ENCODE data around the gene SP5. TPM values are rescaled to one million over a fixed set of nuclear protein-coding genes. Genes with fewer than 3 reads are reported as not detected.

The SP5 gene
- total and polyA plus RNA-seq, 2 of the 4 experiments (the other 2 are of a cell fraction), result not detected

DNA sequence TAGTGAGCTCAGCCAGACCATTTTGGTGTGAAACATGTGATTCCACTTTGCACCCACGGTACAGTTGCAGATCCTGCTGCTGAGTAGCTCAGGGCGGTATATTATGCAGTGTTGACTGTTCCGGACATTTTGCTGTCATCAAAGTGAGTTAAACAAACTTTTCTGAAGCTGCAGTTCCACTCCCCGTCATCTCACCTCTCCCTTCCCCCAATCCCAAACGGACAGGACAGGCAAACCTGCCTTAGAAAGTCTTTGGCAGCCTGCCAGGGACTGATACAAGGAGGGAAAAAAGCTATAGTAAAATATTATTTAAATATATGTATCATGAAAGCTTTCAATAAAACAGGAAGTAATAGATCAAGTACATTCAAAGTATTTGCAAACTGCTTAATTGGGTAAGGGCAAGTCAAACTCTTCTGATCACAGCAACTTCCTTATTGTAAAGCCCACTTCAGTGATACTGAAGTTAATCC is 35.5 kb upstream of the SP5 start:
- POLR2A ChIA-PET (ENCODE audit: unreplicated experiment), result no interaction called here
- H2BK20ac ChIP-seq (ENCODE audit: low read depth, low read length), result no peak overlapping the region

More for the DNA sequence above, 35.5 kb upstream of the SP5 start:
- in situ Hi-C loops (cut with MboI; ENCODE audit: low sequenced_read_pairs), result no loop called here
- dilution Hi-C loops (cut with HindIII; ENCODE audit: low sequenced_read_pairs, unreplicated experiment), result no loop called here
- intact Hi-C loops (cut with micrococcal nuclease), result no loop called here
- H4K20me1 ChIP-seq (ENCODE audit: insufficient read depth, low read length), result no peaks in the 10 kb centered on the region
- no peaks in the 10 kb centered on the region for H3K36me3 ChIP-seq (ENCODE audit: control insufficient read depth, insufficient read depth, low read length)
- H4K8ac ChIP-seq (ENCODE audit: low read depth in 2 of 2, low read length in 2 of 2), result no peak overlapping the region
- no peak overlapping the region for H2AFZ ChIP-seq (replicated peaks; ENCODE audit: low read length, poor library complexity)
- H4K5ac ChIP-seq (ENCODE audit: low read depth, low read length), result no peak overlapping the region
- no peak overlapping the region for H2AK5ac ChIP-seq (ENCODE audit: low read depth, low read length)
- H2AK9ac ChIP-seq (replicated peaks; ENCODE audit: low read depth, low read length, poor library complexity), result no peak overlapping the region
- no peak overlapping the region for H3K14ac ChIP-seq (replicated peaks; ENCODE audit: low read depth, low read length)
- H2BK120ac ChIP-seq (ENCODE audit: low read depth, low read length), result no peak overlapping the region
- H4K91ac ChIP-seq (ENCODE audit: insufficient read depth, low read depth, low read length), result no peak overlapping the region
- no peaks in the 10 kb centered on the region for H3K27me3 ChIP-seq (ENCODE audit: control insufficient read depth, insufficient read depth, low read length)
- H3K4me3 ChIP-seq (ENCODE audit: insufficient read depth, low read depth, low read length), result no peak overlapping the region
- CTCF ChIA-PET, result interaction anchor here (0.6 kb wide), 1 partner anchor 1270 kb away, joined by 3 read pairs; no protein-coding TSS in a partner anchor
- H3K4ac ChIP-seq (ENCODE audit: low read depth, low read length), result no peak overlapping the region
- no peak overlapping the region for H3K23ac ChIP-seq (ENCODE audit: low read depth, low read length)
- no peak overlapping the region for H3K18ac ChIP-seq (ENCODE audit: low read depth, low read length)
- BruUV-seq (replicated peaks), result no TSS peak
- no peak overlapping the region for H3K4me2 ChIP-seq (ENCODE audit: low read depth, low read length)
- ATAC-seq (ENCODE audit: low read depth) (no peak), DNase-seq (no peak)
- H3K56ac ChIP-seq (ENCODE audit: extremely low read depth, insufficient read depth, low read length), result no peak overlapping the region
- WGBS, 2 experiments (ENCODE audit: extremely low coverage in 2 of 2, insufficient read length in 1 of 2), result no CpG with 5 or more reads among the region's 5 CpGs
- H2BK5ac ChIP-seq (ENCODE audit: low read depth, low read length, poor library complexity, severe bottlenecking), result no peak overlapping the region
- TF ChIP-seq POLR2A (IDR thresholded peaks at IDR 0.05; ENCODE audit: low read depth, low read length) (no peak), NFE2L2 (IDR thresholded peaks at IDR 0.05; ENCODE audit: low read depth, low read length) (no peak), MAFK (IDR thresholded peaks at IDR 0.05; ENCODE audit: low read depth, low read length) (no peak), RFX5 (IDR thresholded peaks at IDR 0.05; ENCODE audit: low read depth, low read length) (no peak), CEBPB (IDR thresholded peaks at IDR 0.05; ENCODE audit: low read depth, low read length) (no peak), CHD1 (IDR thresholded peaks at IDR 0.05; ENCODE audit: low read depth, low read length) (no peak), MXI1 (IDR thresholded peaks at IDR 0.05; ENCODE audit: borderline replicate concordance, low read depth, low read length) (no peak), BHLHE40 (IDR thresholded peaks at IDR 0.05; ENCODE audit: low read depth, low read length) (no peak), RCOR1 (IDR thresholded peaks at IDR 0.05; ENCODE audit: insufficient replicate concordance, low read length) (no peak), MAZ (IDR thresholded peaks at IDR 0.05; ENCODE audit: borderline replicate concordance, low read depth, low read length) (no peak), FOS (IDR thresholded peaks at IDR 0.05; ENCODE audit: low read depth, low read length) (no peak), RAD21 (IDR thresholded peaks at IDR 0.05; ENCODE audit: low read length) (no peak), SMC3 (IDR thresholded peaks at IDR 0.05; ENCODE audit: low read depth, low read length) (no peak)
- TF ChIP-seq, protein P1, sequence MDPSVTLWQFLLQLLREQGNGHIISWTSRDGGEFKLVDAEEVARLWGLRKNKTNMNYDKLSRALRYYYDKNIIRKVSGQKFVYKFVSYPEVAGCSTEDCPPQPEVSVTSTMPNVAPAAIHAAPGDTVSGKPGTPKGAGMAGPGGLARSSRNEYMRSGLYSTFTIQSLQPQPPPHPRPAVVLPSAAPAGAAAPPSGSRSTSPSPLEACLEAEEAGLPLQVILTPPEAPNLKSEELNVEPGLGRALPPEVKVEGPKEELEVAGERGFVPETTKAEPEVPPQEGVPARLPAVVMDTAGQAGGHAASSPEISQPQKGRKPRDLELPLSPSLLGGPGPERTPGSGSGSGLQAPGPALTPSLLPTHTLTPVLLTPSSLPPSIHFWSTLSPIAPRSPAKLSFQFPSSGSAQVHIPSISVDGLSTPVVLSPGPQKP (IDR thresholded peaks at IDR 0.05; ENCODE audit: borderline replicate concordance, low read depth, low read length), result no peak
- TF ChIP-seq, protein P2, sequence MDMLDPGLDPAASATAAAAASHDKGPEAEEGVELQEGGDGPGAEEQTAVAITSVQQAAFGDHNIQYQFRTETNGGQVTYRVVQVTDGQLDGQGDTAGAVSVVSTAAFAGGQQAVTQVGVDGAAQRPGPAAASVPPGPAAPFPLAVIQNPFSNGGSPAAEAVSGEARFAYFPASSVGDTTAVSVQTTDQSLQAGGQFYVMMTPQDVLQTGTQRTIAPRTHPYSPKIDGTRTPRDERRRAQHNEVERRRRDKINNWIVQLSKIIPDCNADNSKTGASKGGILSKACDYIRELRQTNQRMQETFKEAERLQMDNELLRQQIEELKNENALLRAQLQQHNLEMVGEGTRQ (IDR thresholded peaks at IDR 0.05; ENCODE audit: low read depth, low read length), result no peak
- TF ChIP-seq, protein P3, sequence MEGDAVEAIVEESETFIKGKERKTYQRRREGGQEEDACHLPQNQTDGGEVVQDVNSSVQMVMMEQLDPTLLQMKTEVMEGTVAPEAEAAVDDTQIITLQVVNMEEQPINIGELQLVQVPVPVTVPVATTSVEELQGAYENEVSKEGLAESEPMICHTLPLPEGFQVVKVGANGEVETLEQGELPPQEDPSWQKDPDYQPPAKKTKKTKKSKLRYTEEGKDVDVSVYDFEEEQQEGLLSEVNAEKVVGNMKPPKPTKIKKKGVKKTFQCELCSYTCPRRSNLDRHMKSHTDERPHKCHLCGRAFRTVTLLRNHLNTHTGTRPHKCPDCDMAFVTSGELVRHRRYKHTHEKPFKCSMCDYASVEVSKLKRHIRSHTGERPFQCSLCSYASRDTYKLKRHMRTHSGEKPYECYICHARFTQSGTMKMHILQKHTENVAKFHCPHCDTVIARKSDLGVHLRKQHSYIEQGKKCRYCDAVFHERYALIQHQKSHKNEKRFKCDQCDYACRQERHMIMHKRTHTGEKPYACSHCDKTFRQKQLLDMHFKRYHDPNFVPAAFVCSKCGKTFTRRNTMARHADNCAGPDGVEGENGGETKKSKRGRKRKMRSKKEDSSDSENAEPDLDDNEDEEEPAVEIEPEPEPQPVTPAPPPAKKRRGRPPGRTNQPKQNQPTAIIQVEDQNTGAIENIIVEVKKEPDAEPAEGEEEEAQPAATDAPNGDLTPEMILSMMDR (conservative IDR thresholded peaks at IDR 0.05; ENCODE audit: low read depth, low read length), result no peak
- H3K9me1 ChIP-seq (ENCODE audit: insufficient read depth, low read length), result no peaks in the 10 kb centered on the region
- no peaks in the 10 kb centered on the region for H3K79me1 ChIP-seq (ENCODE audit: low read depth in 1 of 2, low read length in 2 of 2)
- H3K27ac ChIP-seq (ENCODE audit: insufficient read depth, low read length), result no peak overlapping the region
- H3K9me3 ChIP-seq (ENCODE audit: control insufficient read depth, insufficient read depth, low read length), result no peaks in the 10 kb centered on the region
- no peak overlapping the region for H3K9ac ChIP-seq (ENCODE audit: low read depth, low read length)
- no peak overlapping the region for H2BK15ac ChIP-seq (ENCODE audit: low read depth, low read length)
- H3K4me1 ChIP-seq (ENCODE audit: control insufficient read depth, insufficient read depth, low read length), result no peaks in the 10 kb centered on the region
